ENCODE data around the gene VPS13D.

DNA sequence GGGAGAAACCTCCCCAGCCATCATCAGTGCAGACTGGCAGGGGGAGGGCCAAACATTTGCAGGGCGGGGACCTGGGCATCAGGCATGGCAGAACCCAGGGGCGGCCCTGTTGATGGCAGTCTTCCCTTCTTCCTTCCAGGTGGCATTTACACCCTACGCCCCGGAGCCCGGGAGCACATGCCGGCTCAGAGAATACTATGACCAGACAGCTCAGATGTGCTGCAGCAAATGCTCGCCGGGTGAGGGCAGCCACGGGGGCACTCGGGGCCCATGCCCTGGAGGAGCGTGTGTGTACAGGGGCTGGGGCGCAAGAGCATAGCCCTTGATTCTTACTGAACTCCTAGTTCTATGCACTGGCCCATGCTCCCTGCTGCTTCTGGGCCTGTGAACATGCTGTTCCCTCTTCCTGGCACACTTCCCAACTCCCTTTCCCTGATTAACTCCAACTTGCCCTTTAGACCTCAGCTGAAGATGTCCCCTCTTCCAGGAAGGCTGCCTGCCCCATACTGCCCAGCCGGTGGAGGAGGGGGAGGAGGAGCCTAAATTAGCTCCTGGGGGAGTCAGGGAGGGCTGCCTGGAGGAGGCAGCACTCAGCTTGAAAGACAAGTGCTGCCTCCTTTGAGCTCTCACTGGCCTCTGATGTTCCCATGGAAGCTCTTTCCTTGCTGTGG lies 41.0 kb upstream of the VPS13D start:
- no peak for TF ChIP-seq POLR2A (IDR thresholded peaks at IDR 0.05; ENCODE audit: low read length)
- no peak for TF ChIP-seq GATA1 (IDR thresholded peaks at IDR 0.05; ENCODE audit: low read depth, low read length)

Measured in erythroblast (primary cell).